ENCODE data around the gene SSBP4.

- TF ChIP-seq CTCF (IDR thresholded peaks at IDR 0.05; ENCODE audit: extremely low read depth in 1 of 2, insufficient read depth in 1 of 2, low read depth in 1 of 2, low read length in 2 of 2) (no peak), EZH2 (IDR thresholded peaks at IDR 0.05; ENCODE audit: borderline replicate concordance, low read depth, low read length, severe bottlenecking) (no peak), POLR2AphosphoS5 (IDR thresholded peaks at IDR 0.05; ENCODE audit: insufficient read depth, low read depth, low read length) (no peak), POLR2A (IDR thresholded peaks at IDR 0.05; ENCODE audit: low read depth, low read length) (no peak), GATA2 (IDR thresholded peaks at IDR 0.05; ENCODE audit: insufficient read depth, insufficient read length, low read depth, low read length) (no peak)
- TF ChIP-seq, protein P1, sequence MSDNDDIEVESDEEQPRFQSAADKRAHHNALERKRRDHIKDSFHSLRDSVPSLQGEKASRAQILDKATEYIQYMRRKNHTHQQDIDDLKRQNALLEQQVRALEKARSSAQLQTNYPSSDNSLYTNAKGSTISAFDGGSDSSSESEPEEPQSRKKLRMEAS (IDR thresholded peaks at IDR 0.05; ENCODE audit: insufficient read depth, insufficient read length) = no peak
These were observed 27.6 kb upstream of the SSBP4 start for GRCh38 chr19:18391509-18392075.
